ENCODE data around the gene VIM. TPM values are rescaled to one million over a fixed set of nuclear protein-coding genes. Genes with fewer than 3 reads are reported as not detected.

Gene VIM
- total RNA-seq, result 168 and 947 TPM in 2 replicates

GRCh38 chr10:17228091-17229015, at the start of gene VIM:
VIM (plus strand) TSS chr10:17228241; CDS start chr10:17229423, 1,182 bp downstream.

GRCh38 chr10:17200912-17201793, 26.9 kb upstream of the VIM start, which contains the start of gene TRDMT1:
TRDMT1 (minus strand) TSS chr10:17201672; CDS start chr10:17201634, 38 bp downstream.

Other genes starting within 250 kb of the VIM start
- gene CUBN, start 98.4 kb upstream of the VIM start, total RNA-seq, result under 0.01 and 0.85 TPM in 2 replicates
- gene TRDMT1, start 26.6 kb upstream of the VIM start, total RNA-seq, result 0.85 and 1.2 TPM in 2 replicates
- 0.64 TPM in 1 of 2 replicates, not detected in the other for gene ST8SIA6, start 226.4 kb downstream of the VIM start, total RNA-seq